GM15510 (cell line): ENCODE results near the gene EN2.

Experiments used
- POLR2A ChIP-seq: IDR thresholded peaks from 3 replicates; pipeline ENCODE4 v1.6.1; 2011; ENCODE audit warnings: borderline replicate concordance; ENCODE audit not compliant: insufficient read length; ENCODE audit errors: extremely low read depth

Gene EN2

DNA sequence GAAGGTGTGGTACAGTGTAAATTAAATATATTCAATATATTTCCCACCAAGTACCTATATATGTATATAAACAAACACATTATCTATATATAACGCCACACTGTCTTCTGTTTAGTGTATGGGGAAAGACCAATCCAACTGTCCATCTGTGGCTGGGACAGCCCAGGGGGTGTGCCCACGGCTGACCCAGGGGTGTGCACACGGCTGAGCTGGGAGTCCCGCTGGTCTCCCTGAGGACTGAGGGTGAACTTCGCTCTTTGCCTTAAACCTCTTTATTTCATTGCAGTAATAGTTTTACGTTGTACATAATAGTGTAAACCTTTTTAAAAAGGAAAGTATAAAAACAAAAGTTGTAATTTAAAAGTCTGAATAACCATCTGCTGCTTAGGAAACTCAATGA, 6.3 kb downstream of the EN2 start:
- no peak for TF ChIP-seq POLR2A

DNA sequence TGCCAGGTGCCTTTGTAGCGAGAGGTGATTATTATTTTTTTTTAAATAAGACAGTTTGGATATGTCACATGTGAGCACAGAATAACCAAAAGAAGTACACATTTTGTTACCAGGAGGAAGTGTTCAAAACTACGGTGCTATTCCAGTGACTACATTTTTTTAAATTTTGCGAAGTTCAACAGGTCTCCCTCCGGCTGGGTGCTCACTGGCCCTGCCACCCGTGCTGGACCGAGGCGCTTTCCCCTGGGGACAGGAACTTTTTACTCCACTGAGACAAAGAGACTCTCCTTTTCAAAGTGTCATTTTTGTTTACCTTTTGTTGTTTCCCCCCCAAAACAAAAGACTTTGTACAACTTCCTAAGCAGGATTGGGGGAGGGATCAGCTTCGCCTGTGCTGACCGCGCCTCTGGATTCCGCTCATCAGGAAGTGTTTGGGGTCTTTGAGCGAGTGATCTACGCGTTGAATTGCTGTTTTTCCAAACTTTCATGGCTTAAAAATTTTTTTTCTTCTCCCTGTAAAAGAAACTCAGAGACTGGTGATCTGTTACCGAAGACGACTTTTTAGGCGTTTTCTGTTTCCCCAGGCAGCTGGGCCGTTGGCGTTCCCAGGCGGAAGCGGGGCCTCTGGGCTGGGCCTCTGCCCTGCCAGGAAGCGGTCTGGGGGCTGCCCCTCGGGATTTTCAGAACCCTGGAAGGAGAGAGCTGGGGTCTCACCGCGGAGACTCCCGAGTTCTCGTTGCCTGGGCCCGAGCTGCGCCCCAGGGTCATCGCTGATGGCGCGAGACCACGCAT, 7.2 kb downstream of the EN2 start:
- no peak for TF ChIP-seq POLR2A

GRCh38 chr7:155465761-155466141, 7.8 kb downstream of the EN2 start:
- TF ChIP-seq POLR2A: no peak

DNA sequence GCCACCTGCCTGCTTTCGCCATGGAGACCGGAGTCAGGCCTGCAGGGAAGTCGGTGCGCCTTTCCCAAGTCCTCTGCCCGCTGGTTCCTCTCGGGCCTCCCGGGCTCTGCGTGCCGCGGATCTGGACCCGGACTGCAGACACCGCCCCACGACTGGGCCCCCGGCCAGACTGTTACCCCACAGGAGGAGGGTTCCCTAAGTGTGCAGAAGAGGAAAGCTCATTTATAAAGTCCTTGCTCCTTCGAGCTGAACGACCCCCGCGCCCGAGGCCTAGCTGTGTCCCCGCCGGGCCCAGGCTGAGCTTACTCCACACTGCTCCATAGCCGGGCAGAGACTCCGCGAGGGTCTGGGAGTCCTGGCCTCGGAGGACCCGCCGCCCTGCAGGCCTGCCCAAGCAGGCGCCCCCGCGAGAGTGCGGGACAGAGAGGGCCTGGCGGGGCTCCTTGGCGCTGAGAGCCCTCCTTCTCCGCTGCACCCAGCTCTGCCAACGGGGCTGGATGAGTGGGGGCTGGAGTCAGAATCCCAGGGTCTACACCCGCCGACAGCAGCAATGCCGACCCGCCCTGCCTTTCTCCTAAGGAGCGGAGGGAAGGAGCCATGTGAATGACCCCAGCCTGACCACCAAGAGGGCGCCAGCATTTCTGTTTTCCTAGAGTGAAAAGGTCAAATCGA, 8.3 kb downstream of the EN2 start:
- TF ChIP-seq POLR2A: no peak

DNA sequence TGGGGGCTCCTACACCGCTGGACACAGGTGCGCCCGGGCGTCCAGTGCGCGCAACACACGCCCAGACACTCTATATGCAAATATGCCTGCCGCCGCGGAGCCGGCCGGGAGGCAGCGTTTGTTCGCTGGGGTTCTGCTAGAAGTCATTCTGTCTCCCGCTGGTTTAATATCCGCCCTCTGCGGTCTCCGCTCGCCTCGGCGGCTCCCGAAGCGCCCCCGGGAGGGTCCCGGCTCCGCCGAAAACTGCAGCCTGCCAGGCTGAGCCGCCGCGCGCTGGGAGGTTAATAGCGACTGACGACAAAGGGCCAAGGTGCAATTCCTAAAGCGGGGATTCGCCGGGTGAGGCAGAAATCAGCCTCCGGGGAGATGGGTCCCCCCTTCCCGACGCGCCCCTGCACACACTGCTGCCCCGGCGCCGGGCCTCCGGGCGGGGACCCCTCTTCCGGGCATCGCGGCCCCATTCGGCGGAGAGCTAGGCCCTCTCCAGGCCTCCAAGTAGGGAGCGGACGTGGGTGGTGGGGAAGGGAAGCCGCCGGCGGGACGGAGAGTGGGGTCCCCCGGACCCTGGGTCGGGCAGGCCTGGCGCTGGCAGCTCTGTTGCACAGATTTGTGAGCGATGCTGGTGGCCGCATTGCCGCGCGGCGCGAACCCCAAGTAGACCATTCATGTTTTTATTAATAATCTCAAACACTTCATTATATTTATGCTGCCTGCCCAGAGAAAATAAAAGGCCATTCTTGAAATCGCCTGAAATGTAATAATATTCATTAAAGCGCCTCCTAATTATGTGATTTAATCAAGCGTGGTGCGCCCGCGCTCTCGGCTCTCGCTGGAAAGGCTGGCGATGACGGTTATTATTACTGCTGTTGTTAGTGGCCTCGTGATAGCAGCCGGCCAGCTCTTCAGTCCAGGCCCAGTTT, 9.1 kb downstream of the EN2 start:
- no peak for TF ChIP-seq POLR2A

DNA sequence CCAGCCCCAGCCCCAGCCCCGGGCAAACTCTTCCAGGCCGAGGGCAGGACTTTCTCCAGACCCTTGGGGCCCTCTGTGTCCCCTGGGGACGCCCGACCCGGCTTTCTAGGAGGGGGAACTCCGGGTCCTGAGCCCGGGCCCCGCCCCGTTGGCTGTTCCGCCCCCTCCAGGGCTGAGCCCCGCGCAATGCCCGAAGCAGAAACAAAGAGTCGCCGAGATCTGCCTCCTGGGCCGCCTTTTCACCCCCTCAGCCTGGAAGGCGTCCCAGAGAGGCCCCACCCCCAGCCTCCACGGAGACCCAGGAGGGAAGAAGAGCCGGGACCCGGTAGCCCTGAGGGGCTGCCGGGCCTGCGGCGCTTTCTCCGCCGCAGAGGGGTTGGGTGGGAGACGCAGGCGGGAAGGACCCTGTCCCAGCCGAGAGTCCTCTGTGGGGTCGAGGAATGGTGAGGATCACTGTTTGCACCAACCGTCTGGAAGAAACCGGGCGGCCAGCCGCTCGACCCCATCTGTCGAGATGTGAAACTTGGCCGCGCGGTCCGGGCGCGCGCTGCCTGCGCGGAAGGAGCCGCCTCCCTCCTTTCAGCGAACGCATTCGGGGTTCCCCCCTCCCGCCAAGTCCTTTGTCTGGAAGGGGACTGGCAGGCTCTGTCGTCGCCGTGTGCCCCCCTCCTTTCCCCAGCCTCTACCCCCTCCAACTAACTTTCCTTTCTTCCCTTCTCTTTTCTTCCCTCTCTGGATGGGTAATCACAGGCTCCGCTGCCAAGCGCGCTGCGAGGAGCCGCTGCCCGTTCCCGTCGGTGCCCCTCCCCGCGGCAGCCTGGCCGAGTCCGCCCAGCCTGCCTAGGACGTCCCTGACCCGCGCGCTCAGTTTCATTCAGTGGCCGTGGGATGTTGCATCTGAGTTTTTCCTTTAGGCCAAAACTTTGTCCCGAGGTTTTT, 10.2 kb downstream of the EN2 start:
- no peak for TF ChIP-seq POLR2A

GRCh38 chr7:155468785-155469148, 10.8 kb downstream of the EN2 start:
- no peak for TF ChIP-seq POLR2A

GRCh38 chr7:155469311-155470185, 11.6 kb downstream of the EN2 start:
- TF ChIP-seq POLR2A: no peak

DNA sequence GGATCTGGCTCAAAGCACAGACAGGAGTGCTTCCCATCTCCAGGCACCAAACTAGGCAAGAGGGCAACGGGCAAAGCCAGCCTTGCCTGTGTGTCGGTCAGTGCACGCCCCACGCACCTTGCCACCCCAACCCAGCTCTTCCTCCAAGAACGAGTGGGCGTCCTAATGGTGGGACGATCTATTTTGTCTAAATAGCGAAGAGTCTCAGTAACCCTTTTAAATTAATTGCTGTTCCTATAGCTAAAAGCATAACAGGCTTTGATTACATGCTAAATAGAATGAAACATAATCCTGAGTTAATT, 12.2 kb downstream of the EN2 start:
- no peak for TF ChIP-seq POLR2A

- no peak for TF ChIP-seq POLR2A
Observed at GRCh38 chr7:155470686-155471638, 13.0 kb downstream of the EN2 start.

- no peak for TF ChIP-seq POLR2A
Observed at GRCh38 chr7:155471718-155472117, 13.8 kb downstream of the EN2 start.

DNA sequence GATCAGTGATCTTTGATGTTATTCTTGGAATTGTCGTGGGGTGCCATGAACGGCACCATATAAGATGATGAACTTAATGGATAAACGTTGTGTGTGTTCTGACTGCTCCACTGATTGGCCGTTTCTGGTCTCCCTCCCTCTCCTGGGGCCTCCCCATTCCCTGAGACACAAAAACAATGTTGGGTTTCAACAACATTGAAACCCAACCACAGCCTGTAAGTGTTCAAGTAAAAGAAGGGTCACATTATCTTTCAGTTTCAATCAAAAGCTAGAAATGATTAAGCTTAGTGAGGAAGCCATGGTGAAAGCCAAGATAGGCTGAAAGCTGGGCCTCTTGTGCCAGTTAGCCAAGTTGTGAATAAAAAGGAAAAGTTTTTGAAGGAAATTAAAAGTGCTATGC, 19.5 kb downstream of the EN2 start:
- TF ChIP-seq POLR2A: no peak

GRCh38 chr7:155481764-155482163, 23.8 kb downstream of the EN2 start:
- no peak for TF ChIP-seq POLR2A

DNA sequence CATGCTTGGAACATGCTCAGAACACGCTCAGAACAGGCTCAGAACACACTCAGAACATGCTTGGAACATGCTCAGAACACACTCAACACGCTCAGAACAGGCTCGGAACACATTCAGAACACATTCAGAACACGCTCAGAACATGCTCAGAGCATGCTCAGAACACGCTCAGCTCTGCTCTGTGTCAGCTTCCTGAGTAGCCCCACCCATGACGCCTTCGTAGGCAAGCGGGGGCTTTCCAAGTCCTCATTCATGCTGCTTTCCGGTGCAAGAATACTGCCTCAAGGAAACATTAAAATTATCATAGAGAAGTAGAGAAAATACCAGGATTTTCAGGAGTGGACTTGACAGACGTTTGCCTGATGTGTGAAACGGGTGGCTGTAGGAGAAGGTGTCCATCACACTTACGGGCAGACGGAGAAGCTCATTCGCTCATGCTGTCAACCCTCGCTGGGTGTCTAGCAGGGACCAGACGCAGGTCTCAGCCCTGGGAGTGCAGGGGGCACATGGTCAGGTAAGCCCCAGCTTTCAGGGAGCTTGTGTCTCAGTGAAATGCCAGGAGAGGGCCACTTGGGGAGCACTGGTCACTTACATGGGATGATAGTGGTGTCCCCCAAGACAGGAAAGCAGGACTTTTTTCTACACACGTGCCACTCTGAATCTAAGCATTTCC, 24.7 kb downstream of the EN2 start:
- peak; percentile 16 for TF ChIP-seq POLR2A
